Activated naive CD4-positive, alpha-beta T cell treated with anti-CD3 and anti-CD28 coated beads, Interleukin-2, amount 10 ng/mL, durations not matched to agents 7 days and 5 days (primary cell): ENCODE data around the gene BCS1L.

ENCODE experiments used
- CTCF ChIA-PET: fragments of 350-600 bp; sonication (Branson Sonifier 250); formaldehyde crosslinking; loops from one replicate; lab custom pipeline; 2021; ENCODE audit warnings: antibody characterized with exemption; lab: Charles Lee
- DNase-seq: peaks from one replicate; pipeline ENCODE4 v3.0.0-alpha.2; 2020
- H3K27ac Mint-ChIP-seq: one replicate; pipeline ENCODE4 v1.8.0; 2021; ENCODE audit warnings: mild to moderate bottlenecking, moderate library complexity, mixed read lengths
- H3K27me3 Mint-ChIP-seq: one replicate; pipeline ENCODE4 v1.8.0; 2021; ENCODE audit warnings: mild to moderate bottlenecking, mixed read lengths
- H3K36me3 Mint-ChIP-seq: one replicate; pipeline ENCODE4 v1.8.0; 2021; ENCODE audit warnings: mixed read lengths
- H3K4me1 Mint-ChIP-seq: one replicate; pipeline ENCODE4 v1.8.0; 2021; ENCODE audit warnings: mixed read lengths
- H3K4me3 Mint-ChIP-seq: one replicate; pipeline ENCODE4 v1.8.0; 2021; ENCODE audit warnings: mild to moderate bottlenecking, moderate library complexity, mixed read lengths
- H3K9me3 Mint-ChIP-seq: one replicate; pipeline ENCODE4 v1.8.0; 2021; ENCODE audit warnings: mixed read lengths

BCS1L gene

DNA sequence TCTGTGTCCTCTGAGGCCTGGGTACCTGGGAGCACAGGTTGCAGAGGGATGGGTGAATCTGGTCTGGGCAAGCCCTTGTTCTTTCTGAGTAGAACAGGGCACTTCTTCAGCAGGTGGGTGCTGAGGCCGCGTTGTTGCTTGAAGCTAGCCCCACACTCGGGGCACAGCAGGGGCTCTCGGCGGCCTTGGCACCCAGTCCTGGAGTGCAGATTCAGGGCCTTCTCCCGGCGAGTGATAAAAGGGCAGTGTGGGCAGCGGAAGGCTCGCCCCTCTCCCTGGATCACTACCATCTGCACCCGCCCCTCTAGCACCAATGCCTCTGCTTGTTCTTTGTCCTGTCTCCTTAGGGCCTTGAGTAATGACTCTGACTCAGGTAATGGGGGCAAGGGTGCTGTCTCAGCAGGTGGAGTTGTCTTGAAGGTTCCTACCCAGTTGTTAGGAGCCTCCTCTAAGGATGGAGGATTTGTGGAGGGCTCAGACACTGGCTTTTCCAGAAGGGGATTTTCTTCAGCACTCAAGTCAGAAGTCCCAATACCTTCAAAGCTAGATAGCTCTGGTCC lies 15.7 kb upstream of the BCS1L start:
- Mint-ChIP-seq H3K4me3 (no peak overlapping the region), H3K36me3 (peaks cover 50% of the 10 kb centered on the region), H3K4me1 (peaks cover 4% of the 10 kb centered on the region), H3K27me3 (no peaks in the 10 kb centered on the region), H3K9me3 (no peaks in the 10 kb centered on the region), H3K27ac (no peak overlapping the region)
- CTCF ChIA-PET, result no interaction called here
- DNase-seq, result no peak

DNA sequence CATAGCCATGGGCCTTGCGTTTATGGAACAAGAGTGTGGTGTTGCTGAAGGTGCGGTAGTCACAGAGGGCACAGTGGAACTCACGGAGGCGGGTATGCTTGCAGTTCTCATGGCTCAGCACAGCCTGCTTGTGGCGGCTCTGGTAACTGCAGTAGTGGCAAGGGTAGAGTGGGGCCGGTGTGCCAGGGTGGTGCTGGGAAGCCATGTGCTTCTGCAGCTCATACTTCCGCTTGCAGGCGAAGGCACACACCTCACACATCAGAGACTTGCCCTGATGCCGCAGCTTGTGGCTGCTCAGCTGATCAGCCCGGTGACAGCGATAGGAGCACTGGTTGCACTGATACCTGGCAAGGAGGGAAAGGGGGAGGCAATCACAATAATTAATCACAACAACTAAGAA lies 14.8 kb upstream of the BCS1L start:
- DNase-seq, result no peak
- Mint-ChIP-seq H3K36me3 (peaks cover 51% of the 10 kb centered on the region), H3K4me3 (no peak overlapping the region), H3K9me3 (no peaks in the 10 kb centered on the region), H3K27ac (no peak overlapping the region), H3K4me1 (peaks cover 4% of the 10 kb centered on the region), H3K27me3 (no peaks in the 10 kb centered on the region)
- CTCF ChIA-PET, result no interaction called here

DNA sequence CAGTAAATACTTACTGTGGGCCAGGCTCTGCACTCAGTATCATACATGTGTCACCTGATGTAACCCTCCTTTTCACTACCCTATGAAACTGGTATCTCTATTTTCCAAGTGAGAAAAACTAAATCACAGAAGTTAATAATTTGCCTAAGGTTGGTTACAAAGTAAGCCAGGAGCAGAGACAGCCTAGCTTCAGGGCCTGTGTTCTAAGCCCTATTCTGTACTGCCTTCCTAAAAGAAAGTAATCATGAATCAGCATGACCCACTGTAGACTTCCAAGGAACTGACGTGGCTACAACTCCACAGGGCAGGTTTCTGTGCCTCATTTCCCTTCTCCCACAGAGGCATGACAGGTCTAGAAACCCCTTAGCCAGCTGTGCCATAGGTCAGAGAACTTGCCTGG lies 14.4 kb upstream of the BCS1L start:
- Mint-ChIP-seq H3K4me3 (no peak overlapping the region), H3K9me3 (no peaks in the 10 kb centered on the region), H3K4me1 (peaks cover 4% of the 10 kb centered on the region), H3K27ac (no peak overlapping the region), H3K27me3 (no peaks in the 10 kb centered on the region), H3K36me3 (peaks cover 52% of the 10 kb centered on the region)
- DNase-seq, result no peak
- CTCF ChIA-PET, result interaction anchor here (4.5 kb wide), 1 partner anchor 13 kb away, joined by 42 read pairs; the partner anchor contains the start of genes BCS1L and ZNF142

DNA sequence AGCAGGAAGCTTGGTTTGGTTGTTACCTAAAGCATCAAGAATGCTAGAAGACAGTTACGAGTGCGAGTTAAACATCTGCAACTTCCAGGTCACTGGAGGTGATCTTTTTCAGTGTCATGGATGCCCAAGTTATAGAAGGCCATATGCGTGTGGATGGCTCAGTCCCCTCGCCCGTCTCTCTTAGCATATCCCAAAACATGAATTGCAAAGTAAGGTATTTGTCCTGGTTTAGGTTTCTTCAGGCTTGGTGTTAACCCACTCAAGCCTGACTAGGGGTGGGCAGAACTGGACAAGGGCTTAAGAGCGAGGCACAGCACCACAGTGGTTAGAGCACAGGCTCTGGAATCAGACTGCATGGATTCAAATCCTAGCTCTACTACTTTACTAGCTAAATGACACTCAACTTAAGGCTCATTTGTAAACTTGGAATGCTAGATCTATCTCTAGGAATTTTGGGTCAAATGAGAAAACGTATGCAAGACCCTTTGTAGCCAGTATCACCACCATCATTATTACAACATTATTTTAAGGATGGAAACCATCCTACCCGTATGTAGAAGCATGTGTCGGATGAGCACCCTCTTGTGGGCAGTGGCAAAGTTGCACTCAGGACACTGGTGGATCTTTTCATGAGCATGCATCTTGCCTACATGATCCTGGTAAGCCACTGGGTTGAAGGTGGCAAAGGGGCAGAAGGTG lies 11.2 kb upstream of the BCS1L start:
- H3K4me3 Mint-ChIP-seq, result no peak overlapping the region
- peak; percentile 72 for DNase-seq
- H3K27ac Mint-ChIP-seq, result no peak overlapping the region
- peaks cover 57% of the 10 kb centered on the region for H3K36me3 Mint-ChIP-seq
- no peaks in the 10 kb centered on the region for H3K27me3 Mint-ChIP-seq
- H3K9me3 Mint-ChIP-seq, result no peaks in the 10 kb centered on the region
- peaks cover 4% of the 10 kb centered on the region for H3K4me1 Mint-ChIP-seq
- CTCF ChIA-PET, result interaction anchor here (0.6 to 4.5 kb wide), 10 partner anchors 9 to 376 kb away, joined by 3 to 42 read pairs (median 4); partner anchors contain the start of genes BCS1L, PLCD4, TMBIM1 and ZNF142

DNA sequence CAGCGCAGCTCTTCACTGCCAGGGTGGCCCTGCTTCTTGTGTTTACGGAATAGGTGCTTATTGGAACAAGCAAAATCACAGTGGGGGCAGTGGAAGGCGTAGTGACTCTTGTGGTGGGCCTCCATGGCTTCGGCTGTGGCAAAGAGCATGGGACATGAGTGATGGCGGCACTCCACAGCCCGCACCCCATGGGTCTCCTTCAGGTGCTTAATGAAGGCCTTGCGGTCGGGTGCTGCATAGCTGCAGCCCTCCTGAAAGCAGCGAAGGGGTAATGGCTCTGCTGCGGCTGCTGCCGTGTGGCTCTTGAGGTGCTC lies 10.7 kb upstream of the BCS1L start:
- H3K4me1 Mint-ChIP-seq, result peaks cover 4% of the 10 kb centered on the region
- H3K9me3 Mint-ChIP-seq, result no peaks in the 10 kb centered on the region
- DNase-seq, result no peak
- H3K36me3 Mint-ChIP-seq, result peaks cover 57% of the 10 kb centered on the region
- CTCF ChIA-PET, result interaction anchor here (1.0 to 4.5 kb wide), 3 partner anchors 9 to 22 kb away, joined by 3 to 42 read pairs (median 4); partner anchors contain the start of genes BCS1L and ZNF142
- no peaks in the 10 kb centered on the region for H3K27me3 Mint-ChIP-seq
- H3K27ac Mint-ChIP-seq, result no peak overlapping the region
- H3K4me3 Mint-ChIP-seq, result no peak overlapping the region

DNA sequence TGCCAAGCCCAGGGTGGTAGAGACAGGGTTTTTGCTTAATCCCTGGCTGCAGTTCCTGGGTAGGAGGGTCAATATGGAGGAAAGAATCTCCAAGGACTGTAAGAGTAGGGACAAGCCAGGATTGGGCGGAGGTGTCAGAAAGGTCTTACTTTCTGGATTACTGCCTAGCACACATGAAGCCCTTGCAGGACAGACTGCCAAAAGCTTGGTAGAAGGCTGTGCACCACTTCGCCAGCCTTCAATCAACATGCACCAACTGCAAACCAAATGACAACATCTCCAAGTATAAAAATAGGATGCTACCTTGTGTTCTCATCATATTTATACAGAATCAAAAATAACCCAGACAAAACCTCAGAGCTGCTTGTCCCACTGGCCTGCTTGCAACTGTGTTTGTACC lies 3.7 kb upstream of the BCS1L start:
- no peak for DNase-seq
- H3K9me3 Mint-ChIP-seq, result no peaks in the 10 kb centered on the region
- peaks cover 36% of the 10 kb centered on the region for H3K36me3 Mint-ChIP-seq
- CTCF ChIA-PET, result interaction anchor here (4.8 kb wide), 1 partner anchor 8 kb away, joined by 42 read pairs; no protein-coding TSS in a partner anchor
- H3K27me3 Mint-ChIP-seq, result no peaks in the 10 kb centered on the region
- peaks cover 33% of the 10 kb centered on the region for H3K4me1 Mint-ChIP-seq
- no peak overlapping the region for H3K27ac Mint-ChIP-seq
- no peak overlapping the region for H3K4me3 Mint-ChIP-seq

DNA sequence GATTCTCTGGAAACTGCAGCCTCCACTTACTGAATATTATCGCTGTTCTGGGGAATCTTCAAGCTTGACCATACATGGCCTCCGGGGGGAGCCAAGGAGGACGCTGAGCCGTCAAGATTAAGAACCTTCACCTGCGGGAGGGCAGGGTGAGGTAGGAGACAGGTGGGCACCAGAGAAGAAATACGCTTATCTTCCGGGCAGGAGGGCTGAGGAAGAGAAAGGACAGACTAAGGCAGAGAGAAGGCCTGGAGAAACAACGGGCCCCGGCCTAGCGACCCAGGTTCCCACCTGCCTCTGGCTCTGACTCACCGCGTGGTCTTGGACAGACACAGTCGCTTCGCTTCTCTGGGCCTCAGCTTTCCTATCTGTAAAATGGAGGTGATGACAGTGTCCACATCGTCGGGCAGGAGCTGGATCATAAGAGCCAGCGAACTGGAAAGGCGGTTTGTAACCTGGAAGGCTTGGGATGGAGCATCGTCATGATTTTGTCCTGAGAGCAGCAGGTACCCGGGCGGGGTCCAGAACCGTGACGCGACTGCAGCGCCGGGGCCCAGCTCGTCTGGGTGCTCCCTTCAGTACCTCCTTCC lies 719 bp upstream of the BCS1L start:
- Mint-ChIP-seq H3K27ac (peak overlapping the region; percentile 93), H3K4me1 (peaks cover 33% of the 10 kb centered on the region), H3K36me3 (peaks cover 34% of the 10 kb centered on the region), H3K27me3 (no peaks in the 10 kb centered on the region), H3K4me3 (peak overlapping the region; percentile 90), H3K9me3 (no peaks in the 10 kb centered on the region)
- CTCF ChIA-PET, result interaction anchor here (0.5 to 5.3 kb wide), 11 partner anchors 11 to 303 kb away, joined by 3 to 42 read pairs (median 4); partner anchors contain the start of genes RNF25, STK36 and TTLL4
- DNase-seq, result peak; percentile 63

DNA sequence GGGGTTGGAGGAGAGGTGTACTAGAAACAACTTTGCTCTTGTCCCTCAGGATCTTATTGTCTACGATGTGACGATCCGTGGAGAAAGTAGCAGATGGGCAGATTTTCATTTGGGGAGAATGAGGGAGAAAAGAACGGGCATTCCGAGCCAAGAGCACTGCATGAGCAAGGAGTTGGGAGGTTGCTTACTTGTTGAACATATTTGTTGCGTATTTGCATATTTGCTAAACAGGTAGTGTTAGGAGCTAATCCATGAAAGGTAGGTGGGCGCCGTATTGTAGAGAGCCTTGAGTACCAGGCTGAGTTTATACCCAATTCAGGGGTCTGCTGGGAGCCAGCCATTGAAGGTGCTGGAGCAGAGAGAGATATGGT lies 490 bp downstream of the BCS1L start:
- Mint-ChIP-seq H3K27me3 (no peaks in the 10 kb centered on the region), H3K4me1 (peaks cover 33% of the 10 kb centered on the region), H3K36me3 (peaks cover 41% of the 10 kb centered on the region), H3K4me3 (peak overlapping the region; percentile 90), H3K27ac (peak overlapping the region; percentile 93), H3K9me3 (no peaks in the 10 kb centered on the region)
- DNase-seq, result no peak
- CTCF ChIA-PET, result interaction anchor here (0.9 to 5.3 kb wide), 6 partner anchors 12 to 238 kb away, joined by 3 to 42 read pairs (median 9); no protein-coding TSS in a partner anchor

DNA sequence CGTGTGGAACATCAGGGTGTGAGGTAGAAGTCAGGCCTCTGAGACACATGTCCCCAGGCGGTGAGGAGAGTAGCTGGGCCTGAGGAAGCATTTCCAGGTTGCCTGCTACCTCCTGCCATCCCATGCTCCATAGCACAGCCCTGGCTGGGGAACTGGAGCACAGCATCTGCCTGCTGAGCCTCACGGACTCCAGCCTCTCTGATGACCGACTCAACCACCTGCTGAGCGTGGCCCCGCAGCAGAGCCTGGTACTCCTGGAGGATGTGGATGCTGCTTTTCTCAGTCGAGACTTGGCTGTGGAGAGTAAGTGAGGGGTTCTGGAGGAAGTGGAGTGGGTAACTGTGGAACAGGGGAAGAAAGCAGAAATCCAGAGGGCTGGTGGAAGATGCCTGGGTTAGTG lies 2.9 kb downstream of the BCS1L start:
- Mint-ChIP-seq H3K27me3 (no peaks in the 10 kb centered on the region), H3K4me1 (peaks cover 29% of the 10 kb centered on the region), H3K36me3 (peaks cover 43% of the 10 kb centered on the region), H3K9me3 (no peaks in the 10 kb centered on the region), H3K4me3 (no peak overlapping the region), H3K27ac (no peak overlapping the region)
- no peak for DNase-seq
- CTCF ChIA-PET, result no interaction called here

DNA sequence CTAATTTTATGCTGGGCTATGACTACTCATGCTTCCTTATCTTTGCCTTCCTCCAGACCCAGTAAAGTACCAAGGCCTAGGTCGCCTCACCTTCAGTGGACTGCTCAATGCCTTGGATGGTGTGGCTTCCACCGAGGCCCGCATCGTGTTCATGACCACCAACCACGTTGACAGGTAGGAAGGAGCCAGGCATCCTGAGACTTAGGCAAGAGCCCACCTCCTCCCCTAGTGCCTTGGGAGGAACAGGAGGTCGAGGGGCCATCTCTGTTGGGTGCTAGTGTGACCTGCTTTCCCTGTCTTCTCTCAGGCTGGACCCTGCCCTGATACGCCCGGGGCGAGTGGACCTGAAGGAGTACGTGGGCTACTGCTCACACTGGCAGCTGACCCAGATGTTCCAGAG lies 3.3 kb downstream of the BCS1L start:
- H3K4me1 Mint-ChIP-seq, result peaks cover 26% of the 10 kb centered on the region
- peaks cover 44% of the 10 kb centered on the region for H3K36me3 Mint-ChIP-seq
- no peak overlapping the region for H3K27ac Mint-ChIP-seq
- CTCF ChIA-PET, result no interaction called here
- no peaks in the 10 kb centered on the region for H3K27me3 Mint-ChIP-seq
- H3K9me3 Mint-ChIP-seq, result no peaks in the 10 kb centered on the region
- no peak overlapping the region for H3K4me3 Mint-ChIP-seq
- DNase-seq, result no peak

DNA sequence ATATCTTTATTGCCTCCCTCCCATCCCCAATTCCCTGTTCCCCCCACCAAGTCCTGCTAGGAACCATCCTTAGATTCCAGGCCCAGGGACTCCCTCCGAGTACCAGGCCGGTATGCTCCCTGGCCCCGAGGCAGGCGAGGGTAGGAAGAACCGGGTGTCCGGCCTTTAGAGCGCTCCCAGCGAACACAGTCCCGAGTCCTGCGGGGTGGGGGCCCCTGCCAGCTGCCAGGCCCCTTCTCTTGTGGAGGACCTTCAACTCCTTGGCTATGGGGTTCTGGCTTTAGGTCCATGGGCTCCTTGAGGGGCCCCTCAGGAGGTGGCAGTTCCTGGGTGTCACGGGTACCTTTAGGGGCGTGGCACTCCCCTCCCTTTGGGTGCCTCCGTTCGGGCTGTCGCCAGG lies 4.4 kb downstream of the BCS1L start:
- no peak overlapping the region for H3K27ac Mint-ChIP-seq
- no peaks in the 10 kb centered on the region for H3K27me3 Mint-ChIP-seq
- peaks cover 15% of the 10 kb centered on the region for H3K4me1 Mint-ChIP-seq
- DNase-seq, result no peak
- H3K4me3 Mint-ChIP-seq, result no peak overlapping the region
- peaks cover 42% of the 10 kb centered on the region for H3K36me3 Mint-ChIP-seq
- no peaks in the 10 kb centered on the region for H3K9me3 Mint-ChIP-seq
- CTCF ChIA-PET, result no interaction called here

DNA sequence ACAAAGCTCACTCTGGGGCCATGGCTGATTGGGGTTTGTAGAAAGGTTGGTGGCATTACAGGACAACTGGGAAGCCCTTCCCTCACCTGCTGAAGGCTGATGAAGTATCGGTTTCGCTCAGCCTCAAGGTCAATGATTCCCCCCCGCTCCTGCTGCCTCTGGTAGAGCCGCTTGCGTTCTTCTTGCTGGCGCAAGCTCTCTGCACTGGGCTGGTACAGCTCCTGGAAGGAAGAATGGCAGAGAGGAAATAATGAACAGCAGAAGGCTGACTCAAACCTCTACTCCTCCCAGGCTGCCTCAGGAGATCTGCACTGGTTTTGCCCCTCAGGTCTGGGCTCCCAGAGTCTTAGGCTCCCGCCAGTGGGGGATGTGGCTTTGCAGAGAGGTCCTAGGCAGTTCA lies 5.2 kb downstream of the BCS1L start:
- Mint-ChIP-seq H3K27me3 (no peaks in the 10 kb centered on the region), H3K36me3 (peaks cover 41% of the 10 kb centered on the region), H3K27ac (no peak overlapping the region), H3K4me1 (peaks cover 11% of the 10 kb centered on the region), H3K9me3 (no peaks in the 10 kb centered on the region), H3K4me3 (no peak overlapping the region)
- CTCF ChIA-PET, result no interaction called here
- no peak for DNase-seq

DNA sequence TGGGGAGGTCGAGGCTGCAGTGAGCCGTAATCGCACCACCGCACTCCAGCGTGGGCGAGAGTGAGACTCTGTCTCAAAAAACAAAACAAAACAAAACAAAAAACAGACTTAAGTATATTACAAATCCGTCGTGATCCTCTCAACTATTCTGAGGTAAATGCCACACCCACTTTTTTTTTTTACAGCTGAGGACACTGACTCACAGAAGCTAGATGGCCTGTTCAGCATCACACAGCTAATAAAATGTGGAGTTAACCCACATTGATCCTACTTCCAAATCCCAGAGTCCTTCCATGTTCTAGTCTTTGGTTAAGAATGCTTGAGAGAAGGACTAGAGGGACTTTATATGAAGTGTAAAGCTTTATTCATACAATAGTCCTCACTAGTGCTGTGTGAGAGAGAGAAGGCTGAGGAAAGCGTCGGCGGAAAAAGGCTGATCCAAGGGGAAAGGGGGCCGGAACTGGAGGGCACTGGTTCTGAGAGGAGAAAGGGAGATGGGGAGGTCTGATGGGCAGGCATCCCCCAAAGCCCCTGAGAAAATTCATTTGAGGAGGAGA lies 11.7 kb downstream of the BCS1L start:
- CTCF ChIA-PET, result interaction anchor here (0.9 to 3.1 kb wide), 5 partner anchors 13 to 176 kb away, joined by 3 to 14 read pairs (median 3); partner anchors contain the start of genes BCS1L, TTLL4 and ZNF142
- peaks cover 20% of the 10 kb centered on the region for H3K36me3 Mint-ChIP-seq
- H3K27ac Mint-ChIP-seq, result peak overlapping the region; percentile 80
- peaks cover 24% of the 10 kb centered on the region for H3K4me1 Mint-ChIP-seq
- peak overlapping the region; percentile 96 for H3K4me3 Mint-ChIP-seq
- no peaks in the 10 kb centered on the region for H3K9me3 Mint-ChIP-seq
- DNase-seq, result no peak
- peaks cover 6% of the 10 kb centered on the region for H3K27me3 Mint-ChIP-seq
